ENCODE results near the gene ANKRD13B.

Gene ANKRD13B

GRCh38 chr17:29583324-29584248, 9.3 kb upstream of the ANKRD13B start:
- DNase-seq, result no peak

- no peak for DNase-seq
Observed at GRCh38 chr17:29584452-29585079, 8.4 kb upstream of the ANKRD13B start.

- DNase-seq, result peak; percentile 48
Observed at GRCh38 chr17:29585080-29585751, 7.7 kb upstream of the ANKRD13B start.

GRCh38 chr17:29586676-29587469, 6.1 kb upstream of the ANKRD13B start:
- no peak for DNase-seq

- DNase-seq, result no peak
Observed at GRCh38 chr17:29587591-29587990, 5.3 kb upstream of the ANKRD13B start.

- peak; percentile 20 for DNase-seq
Observed at GRCh38 chr17:29588017-29588561, 4.8 kb upstream of the ANKRD13B start.

GRCh38 chr17:29588562-29589411, 4.1 kb upstream of the ANKRD13B start:
- peak; percentile 77 for DNase-seq

DNA sequence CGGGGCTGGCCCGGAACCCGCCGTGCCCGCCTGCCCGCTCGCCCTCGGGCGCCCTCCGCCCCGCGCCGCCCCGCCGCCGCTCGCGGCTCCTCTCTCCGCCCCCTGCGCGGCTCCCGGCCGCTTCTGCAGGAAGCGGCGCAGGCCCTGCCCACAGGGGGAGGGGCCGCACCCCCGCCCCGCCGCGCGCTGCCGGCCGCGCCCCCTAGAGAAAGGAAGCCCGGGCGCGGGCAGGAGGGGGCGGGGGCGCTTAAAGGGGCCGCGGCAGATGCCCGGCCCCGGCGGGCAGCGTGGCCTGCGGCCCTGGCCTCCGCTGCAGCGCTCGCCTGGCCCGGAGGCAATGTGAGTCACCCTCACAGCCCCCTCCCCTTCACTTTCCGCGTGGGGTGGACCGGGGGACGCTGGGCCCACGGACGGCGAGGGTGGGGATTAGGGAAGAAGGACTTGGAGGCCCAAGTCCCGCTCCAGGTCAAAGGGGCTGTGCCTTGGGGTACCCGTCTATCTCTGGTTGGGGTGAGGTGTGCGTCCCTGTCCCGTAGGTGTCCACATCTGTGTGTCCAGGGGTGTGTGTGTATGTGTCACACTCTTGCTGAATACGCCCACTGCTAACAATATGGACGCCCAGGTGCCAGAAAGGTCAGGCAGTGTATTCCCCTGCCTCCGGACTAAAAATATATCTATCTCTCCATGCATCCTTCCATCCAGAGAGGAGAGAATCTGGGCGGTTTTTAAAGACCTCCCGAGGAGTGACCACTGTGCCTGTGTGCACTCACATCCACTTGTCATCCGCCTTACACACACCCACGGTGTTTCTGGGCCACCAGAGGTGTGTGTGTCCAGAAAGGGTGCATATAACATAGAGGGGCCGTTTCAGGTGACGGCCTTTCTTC, 3.2 kb upstream of the ANKRD13B start, which contains the start of gene GIT1:
TSS of gene GIT1 (minus strand) at position 125 of the 887 bp plus-strand sequence. CDS start 270 bp downstream, outside the sequence.
- peak; percentile 85 for DNase-seq

GRCh38 chr17:29590411-29591145, 2.4 kb upstream of the ANKRD13B start:
- DNase-seq, result peak; percentile 39

- DNase-seq, result peak; percentile 57
Observed at GRCh38 chr17:29591146-29591736, 1.7 kb upstream of the ANKRD13B start.

GRCh38 chr17:29591737-29592608, 959 bp upstream of the ANKRD13B start:
- DNase-seq, result peak; percentile 80

DNA sequence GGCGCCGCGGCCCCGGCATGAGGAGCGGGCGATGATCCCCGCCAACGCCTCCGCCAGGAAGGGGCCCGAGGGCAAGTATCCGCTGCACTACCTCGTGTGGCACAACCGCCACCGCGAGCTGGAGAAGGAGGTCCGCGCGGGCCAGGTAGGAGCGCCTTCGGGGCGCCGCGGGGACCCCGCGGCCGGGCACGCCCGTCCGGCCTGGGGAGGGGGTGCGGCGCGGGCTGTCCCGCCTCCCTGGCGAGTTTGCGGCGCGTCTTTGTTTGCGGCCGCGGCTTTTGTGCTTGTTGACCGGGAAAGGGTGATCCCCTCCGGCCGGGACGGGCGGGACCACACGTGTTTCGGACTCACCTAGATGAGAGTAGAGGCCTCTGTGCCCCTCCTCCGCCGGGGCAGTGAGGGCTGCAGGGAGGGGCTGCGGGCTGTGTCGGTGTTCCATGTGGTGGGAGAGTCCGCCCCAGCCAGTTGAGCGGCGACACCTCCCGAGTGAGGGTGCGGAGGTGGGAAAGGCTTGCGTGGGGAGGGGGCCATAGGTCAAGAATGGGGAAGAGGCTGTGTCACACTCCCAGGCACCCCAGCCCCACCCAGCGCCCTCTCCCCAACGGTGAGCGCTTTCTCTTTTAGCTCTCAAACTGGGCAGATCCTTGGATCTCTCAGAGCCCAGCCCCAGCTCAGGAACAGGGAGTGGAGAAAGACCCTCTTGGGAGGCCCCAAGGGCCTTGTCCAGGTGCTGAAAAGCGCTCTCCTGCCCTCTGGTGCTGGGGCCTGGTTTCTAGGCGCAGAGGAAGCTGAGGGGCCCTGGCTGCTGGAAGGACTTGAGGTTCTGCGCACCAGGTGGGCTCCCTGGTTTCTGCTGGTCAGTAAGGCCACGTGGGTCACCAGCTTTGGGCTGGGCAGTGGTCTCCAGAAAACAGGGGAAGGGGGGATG, 923 bp downstream of the ANKRD13B start:
- DNase-seq, result peak; percentile 39

- peak; percentile 14 for DNase-seq
Observed at GRCh38 chr17:29594519-29595090, 1.7 kb downstream of the ANKRD13B start.

DNA sequence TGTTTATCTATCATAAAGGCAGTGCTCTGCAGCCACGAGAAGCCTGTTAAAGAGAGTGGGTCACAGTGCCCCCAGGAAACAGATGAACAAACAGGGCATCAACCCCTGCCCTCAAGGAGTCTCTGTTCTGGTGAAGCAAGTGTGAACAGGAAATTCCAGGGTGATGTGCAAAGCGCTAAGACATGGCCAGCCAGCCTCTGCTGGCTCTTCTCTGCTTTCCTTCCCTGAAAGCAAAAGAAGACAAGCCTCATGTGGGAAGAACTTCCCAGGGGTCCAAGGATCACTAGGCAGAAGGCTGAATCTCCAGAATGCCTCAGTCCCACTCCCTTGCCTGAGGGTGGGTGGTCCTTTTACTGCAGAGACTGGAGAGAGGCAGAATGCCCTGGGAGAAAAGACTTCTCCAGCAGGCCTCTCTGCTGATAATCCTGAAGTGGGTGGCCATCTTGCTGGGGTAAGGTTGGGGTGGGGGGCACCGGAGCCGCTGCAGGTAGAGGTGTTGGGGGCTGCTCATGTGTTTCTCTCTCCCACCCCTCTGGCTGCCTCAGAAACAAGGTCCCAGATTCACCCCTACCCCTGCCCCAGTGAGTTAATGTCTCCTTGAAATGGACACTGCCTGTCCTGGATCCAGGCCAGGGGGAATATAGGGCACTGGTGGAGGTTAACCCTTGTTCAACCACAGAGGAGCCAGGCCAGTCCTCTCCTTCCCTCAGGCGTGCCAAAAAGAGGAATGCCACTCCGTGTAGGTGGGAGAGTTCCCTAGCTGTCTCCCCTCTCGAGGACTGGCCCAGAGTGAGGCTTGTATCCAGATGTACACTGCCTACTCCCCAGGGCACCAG, 2.4 kb downstream of the ANKRD13B start:
- DNase-seq, result no peak

Measured in activated CD8-positive, alpha-beta memory T cell treated with anti-CD3 and anti-CD28 coated beads, Interleukin-2, amount 50 U/mL, for 4 hours (primary cell).